Endothelial cell of umbilical vein (primary cell): ENCODE measurements around the gene HIRA. TPM values are rescaled to one million over a fixed set of nuclear protein-coding genes. Genes with fewer than 3 reads are reported as not detected.

Source experiments
- BruUV-seq: library from RNA; stranded (reverse); fragments of 400-500 nt; replicated peaks from 2 replicates; lab custom pipeline; 2021; lab: Mats Ljungman, UMichigan
- CTCF ChIA-PET: fragments of 300-600, 350-600 bp; sonication (Branson Sonifier 250); formaldehyde crosslinking; loops from one replicate; lab custom pipeline; 2021; ENCODE audit warnings: antibody characterized with exemption, inconsistent platforms; lab: Charles Lee
- POLR2A ChIA-PET: fragments of 300-600, 350-600 bp; sonication (Branson Sonifier 250); formaldehyde crosslinking; loops from one replicate; lab custom pipeline; 2021; ENCODE audit warnings: antibody characterized with exemption, inconsistent platforms; lab: Charles Lee
- DNase-seq: peaks from one replicate; pipeline ENCODE4 v3.0.0-alpha.2; 2011; ENCODE audit warnings: low read depth, low spot score
- FAIRE-seq: peaks from 2 replicates; lab custom pipeline; 2011; peaks lifted over from hg19 to GRCh38; lab: Jason Lieb, UNC
- H2AFZ ChIP-seq: 2 replicates; pipeline ENCODE4 v1.6.0; 2012; ENCODE audit warnings: low read depth, low read length, control low read depth, inconsistent platforms
- H3K27ac ChIP-seq: 2 replicates; pipeline ENCODE4 v1.5.1; 2011; ENCODE audit warnings: low read depth, mild to moderate bottlenecking, control low read depth, low read length, moderate library complexity; ENCODE audit not compliant: insufficient read depth
- H3K27me3 ChIP-seq, 2 experiments: 2 replicates each; pipeline versions ENCODE4 v1.6.0 to v1.6.1; 2011; ENCODE audit warnings: low read length in 2 of 2, mixed read lengths in 1 of 2; ENCODE audit not compliant: control insufficient read depth in 2 of 2, insufficient read depth in 2 of 2
- H3K36me3 ChIP-seq, 2 experiments: 2 replicates in 1 of 2; 3 replicates in 1 of 2; pipeline ENCODE4 v1.5.1; 2011; ENCODE audit warnings: low read length in 2 of 2, mild to moderate bottlenecking in 1 of 2, moderate library complexity in 1 of 2; ENCODE audit not compliant: control insufficient read depth in 2 of 2, insufficient read depth in 2 of 2; ENCODE audit errors: extremely low read depth in 1 of 2
- H3K4me1 ChIP-seq: 3 replicates; pipeline ENCODE4 v1.5.1; 2011; ENCODE audit warnings: mild to moderate bottlenecking, low read length; ENCODE audit not compliant: control insufficient read depth, insufficient read depth; ENCODE audit errors: extremely low read depth
- H3K4me2 ChIP-seq: 2 replicates; pipeline ENCODE4 v1.6.1; 2011; ENCODE audit warnings: low read length, control low read depth, mixed read lengths; ENCODE audit not compliant: insufficient read depth
- H3K4me3 ChIP-seq, 3 experiments: fragments of 200-600 bp in 1 of 3; sonication (generic), shearing (Covaris generic) in 1 of 3; replicated peaks in 1 of 3; 2 replicates each; pipeline ENCODE4 v1.5.1; 2011 to 2016; ENCODE audit warnings: control low read depth in 3 of 3, low read length in 3 of 3, mild to moderate bottlenecking in 2 of 3, inconsistent platforms in 1 of 3, low read depth in 1 of 3, moderate library complexity in 1 of 3; ENCODE audit not compliant: insufficient read depth in 1 of 3
- H3K79me2 ChIP-seq: 2 replicates; pipeline ENCODE4 v1.6.0; 2012; ENCODE audit warnings: low read length, inconsistent platforms; ENCODE audit not compliant: control insufficient read depth, insufficient read depth
- H3K9ac ChIP-seq: replicated peaks from 2 replicates; pipeline ENCODE3; 2011; ENCODE audit warnings: low read length, control low read depth; ENCODE audit not compliant: insufficient read depth; ENCODE audit errors: extremely low read depth
- H3K9me1 ChIP-seq: replicated peaks from 3 replicates; pipeline ENCODE4 v1.6.0; 2011; ENCODE audit warnings: mild to moderate bottlenecking, low read length; ENCODE audit not compliant: control insufficient read depth, insufficient read depth; ENCODE audit errors: extremely low read depth
- H3K9me3 ChIP-seq: replicated peaks from 2 replicates; pipeline ENCODE4 v1.5.1; 2012; ENCODE audit warnings: low read length, inconsistent platforms; ENCODE audit not compliant: control insufficient read depth, insufficient read depth
- H4K20me1 ChIP-seq: replicated peaks from 2 replicates; pipeline ENCODE3; 2011; ENCODE audit warnings: mild to moderate bottlenecking, low read length; ENCODE audit not compliant: control insufficient read depth, insufficient read depth; ENCODE audit errors: extremely low read depth
- EZH2 ChIP-seq: IDR thresholded peaks from 2 replicates; pipeline ENCODE4 v1.6.1; 2012; ENCODE audit warnings: borderline replicate concordance, low read depth, mild to moderate bottlenecking, moderate library complexity, low read length, inconsistent platforms; ENCODE audit not compliant: severe bottlenecking
- FOS ChIP-seq: IDR thresholded peaks from 2 replicates; pipeline ENCODE4 v1.6.1; 2011; ENCODE audit warnings: mild to moderate bottlenecking, low read length, moderate library complexity, borderline replicate concordance; ENCODE audit not compliant: insufficient read depth
- GATA2 ChIP-seq: IDR thresholded peaks from 2 replicates; pipeline ENCODE4 v1.7.0; 2011; ENCODE audit warnings: low read depth, mild to moderate bottlenecking, moderate library complexity, mixed read lengths, low read length; ENCODE audit not compliant: insufficient read length, insufficient read depth
- JUN ChIP-seq: IDR thresholded peaks from 2 replicates; pipeline ENCODE4 v1.6.1; 2011; ENCODE audit warnings: borderline replicate concordance, low read depth; ENCODE audit not compliant: insufficient read length, insufficient read depth
- MAX ChIP-seq: IDR thresholded peaks from 2 replicates; pipeline ENCODE4 v1.6.1; 2011; ENCODE audit not compliant: insufficient read depth, insufficient read length
- MYC ChIP-seq: IDR thresholded peaks from one replicate; pipeline ENCODE4 v1.6.1; 2011; ENCODE audit warnings: mild to moderate bottlenecking, low read depth, low read length
- POLR2A ChIP-seq: IDR thresholded peaks from 2 replicates; pipeline ENCODE4 v1.6.1; 2012; ENCODE audit warnings: low read depth, mild to moderate bottlenecking, control low read depth, low read length
- POLR2AphosphoS5 ChIP-seq: IDR thresholded peaks from 2 replicates; pipeline ENCODE4 v1.6.1; 2012; ENCODE audit warnings: low read depth, mild to moderate bottlenecking, control low read depth, low read length, moderate library complexity; ENCODE audit not compliant: insufficient read depth
- dilution Hi-C: fragments of 300-500 bp; cut with MboI; formaldehyde crosslinking; loops from one replicate; pipeline ENCODE4 v1.15.0; 2019; ENCODE audit warnings: low sequenced_read_pairs; ENCODE audit not compliant: extremely low pct_ligation_motif_present
- intact Hi-C: fragments of 100-400 bp; cut with micrococcal nuclease; formaldehyde crosslinking; loops from one replicate; pipeline ENCODE4 v1.10.0; 2022
- polyA plus RNA-seq, 4 experiments: library from polyadenylated mRNA; depleted of rRNA in 3 of 4; stranded (reverse) in 3 of 4; unstranded in 1 of 4; fragments of >200 nt; gene quantifications; 2 replicates each; pipeline versions ENCODE4 v1.2.1 to v1.2.3, GENCODE V29; 2011 to 2012; ENCODE audit warnings: missing spikeins in 1 of 4
- total RNA-seq: library from RNA; stranded (reverse); gene quantifications from 2 replicates; pipeline ENCODE4 v1.2.3, GENCODE V29; 2021
- TF ChIP-seq, protein P1 (sequence below), 2 donors: IDR thresholded peaks; 1 replicate in 1 of 2; 2 replicates in 1 of 2; pipeline ENCODE4 v1.5.1; 2011; ENCODE audit warnings: low read length in 2 of 2, mild to moderate bottlenecking in 2 of 2, moderate library complexity in 2 of 2, control low read depth in 1 of 2, inconsistent platforms in 1 of 2, low read depth in 1 of 2; ENCODE audit not compliant: insufficient read depth in 1 of 2; ENCODE audit errors: extremely low read depth in 1 of 2

Gene HIRA
- total and polyA plus RNA-seq, 2 donors (not counting 3 experiments of a cell fraction or from before 2014, with no cell fraction given), result 17.3 to 27.7 TPM

- no peak overlapping the region for H3K4me2 ChIP-seq
- H4K20me1 ChIP-seq, result no peaks in the 10 kb centered on the region
- no peaks in the 10 kb centered on the region for H3K9me1 ChIP-seq
- peaks cover 16 to 51% of the 10 kb centered on the region in 2 experiments for H3K36me3 ChIP-seq
- no peaks in the 10 kb centered on the region for H3K27me3 ChIP-seq
- DNase-seq, result no peak
- H3K9ac ChIP-seq, result no peak overlapping the region
- FAIRE-seq, result no peak
- H3K27ac ChIP-seq, result no peak overlapping the region
- H3K4me3 ChIP-seq, result no peak overlapping the region
- peaks cover 9% of the 10 kb centered on the region for H3K79me2 ChIP-seq
- POLR2A ChIA-PET, result no interaction called here
- dilution Hi-C loops, result no loop called here
- no peak overlapping the region for H2AFZ ChIP-seq
- peaks cover 19% of the 10 kb centered on the region for H3K4me1 ChIP-seq
- CTCF ChIA-PET, result interaction anchor here (1.1 to 1.6 kb wide), 2 partner anchors 13 to 178 kb away, joined by 3 to 9 read pairs; no protein-coding TSS in a partner anchor
- BruUV-seq, result no TSS peak
- intact Hi-C loops, result no loop called here
- TF ChIP-seq GATA2 (no peak), EZH2 (no peak), MYC (no peak), JUN (no peak), POLR2AphosphoS5 (no peak), MAX (no peak), FOS (no peak), POLR2A (no peak)
- TF ChIP-seq, protein P1, sequence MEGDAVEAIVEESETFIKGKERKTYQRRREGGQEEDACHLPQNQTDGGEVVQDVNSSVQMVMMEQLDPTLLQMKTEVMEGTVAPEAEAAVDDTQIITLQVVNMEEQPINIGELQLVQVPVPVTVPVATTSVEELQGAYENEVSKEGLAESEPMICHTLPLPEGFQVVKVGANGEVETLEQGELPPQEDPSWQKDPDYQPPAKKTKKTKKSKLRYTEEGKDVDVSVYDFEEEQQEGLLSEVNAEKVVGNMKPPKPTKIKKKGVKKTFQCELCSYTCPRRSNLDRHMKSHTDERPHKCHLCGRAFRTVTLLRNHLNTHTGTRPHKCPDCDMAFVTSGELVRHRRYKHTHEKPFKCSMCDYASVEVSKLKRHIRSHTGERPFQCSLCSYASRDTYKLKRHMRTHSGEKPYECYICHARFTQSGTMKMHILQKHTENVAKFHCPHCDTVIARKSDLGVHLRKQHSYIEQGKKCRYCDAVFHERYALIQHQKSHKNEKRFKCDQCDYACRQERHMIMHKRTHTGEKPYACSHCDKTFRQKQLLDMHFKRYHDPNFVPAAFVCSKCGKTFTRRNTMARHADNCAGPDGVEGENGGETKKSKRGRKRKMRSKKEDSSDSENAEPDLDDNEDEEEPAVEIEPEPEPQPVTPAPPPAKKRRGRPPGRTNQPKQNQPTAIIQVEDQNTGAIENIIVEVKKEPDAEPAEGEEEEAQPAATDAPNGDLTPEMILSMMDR (IDR thresholded peaks at IDR 0.05; ENCODE audit: extremely low read depth in 1 of 2, insufficient read depth in 1 of 2, low read depth in 1 of 2, low read length in 2 of 2), result no peak
- no peaks in the 10 kb centered on the region for H3K9me3 ChIP-seq
These were observed 20.0 kb upstream of the HIRA start for GRCh38 chr22:19451570-19451969.
